Calu3 (cell line): Measurements from ENCODE around the gene TAS2R60. TPM values are rescaled to one million over a fixed set of nuclear protein-coding genes. Genes with fewer than 3 reads are reported as not detected.
"Not testable (repeated sequence)": the region's sequence is repeated elsewhere in the genome, so short reads cannot be mapped to it uniquely, and the experiment has no call there.

Experiments
- BruUV-seq: library from RNA; stranded (reverse); fragments of 400-500 nt; replicated peaks from 2 replicates; lab custom pipeline; 2021; lab: Mats Ljungman, UMichigan
- CTCF ChIA-PET: fragments of 300-600 bp; sonication (Branson Sonifier 250); formaldehyde crosslinking; loops from one replicate; lab custom pipeline; 2022; ENCODE audit warnings: antibody characterized with exemption; lab: Charles Lee
- DNase-seq: peaks from one replicate; pipeline ENCODE4 v3.0.0; 2022
- H3K27ac Mint-ChIP-seq: one replicate; pipeline ENCODE4 v1.8.0; 2022; ENCODE audit warnings: mixed read lengths; ENCODE audit not compliant: unreplicated experiment
- H3K27me3 Mint-ChIP-seq: one replicate; pipeline ENCODE4 v1.8.0; 2022; ENCODE audit warnings: mixed read lengths; ENCODE audit not compliant: unreplicated experiment
- H3K36me3 Mint-ChIP-seq: one replicate; pipeline ENCODE4 v1.8.0; 2022; ENCODE audit warnings: mild to moderate bottlenecking, moderate library complexity, mixed read lengths; ENCODE audit not compliant: insufficient read depth, unreplicated experiment
- H3K4me1 Mint-ChIP-seq: one replicate; pipeline ENCODE4 v1.8.0; 2022; ENCODE audit warnings: mild to moderate bottlenecking, low read depth, mixed read lengths; ENCODE audit not compliant: unreplicated experiment
- H3K4me3 Mint-ChIP-seq: one replicate; pipeline ENCODE4 v1.8.0; 2022; ENCODE audit warnings: mild to moderate bottlenecking, low read depth, moderate library complexity, mixed read lengths; ENCODE audit not compliant: unreplicated experiment
- H3K9me3 Mint-ChIP-seq: one replicate; pipeline ENCODE4 v1.8.0; 2022; ENCODE audit warnings: low read depth, mixed read lengths; ENCODE audit not compliant: unreplicated experiment
- intact Hi-C: fragments of 100-400 bp; cut with micrococcal nuclease; formaldehyde crosslinking; loops from one replicate; pipeline ENCODE4 v1.10.0; 2022; ENCODE audit not compliant: unreplicated experiment
- total RNA-seq: library from RNA; stranded (reverse); gene quantifications from 2 replicates; pipeline ENCODE4 v1.2.3, GENCODE V29; 2022
- TF ChIP-seq, protein P1 (sequence below): fragments of 200-600 bp; IDR thresholded peaks from one replicate; pipeline ENCODE4 v1.8.0; 2022; ENCODE audit warnings: antibody characterized with exemption; ENCODE audit not compliant: unreplicated experiment

TAS2R60 gene
- total RNA-seq, 1 experiment from 2014 or later, result not detected

DNA sequence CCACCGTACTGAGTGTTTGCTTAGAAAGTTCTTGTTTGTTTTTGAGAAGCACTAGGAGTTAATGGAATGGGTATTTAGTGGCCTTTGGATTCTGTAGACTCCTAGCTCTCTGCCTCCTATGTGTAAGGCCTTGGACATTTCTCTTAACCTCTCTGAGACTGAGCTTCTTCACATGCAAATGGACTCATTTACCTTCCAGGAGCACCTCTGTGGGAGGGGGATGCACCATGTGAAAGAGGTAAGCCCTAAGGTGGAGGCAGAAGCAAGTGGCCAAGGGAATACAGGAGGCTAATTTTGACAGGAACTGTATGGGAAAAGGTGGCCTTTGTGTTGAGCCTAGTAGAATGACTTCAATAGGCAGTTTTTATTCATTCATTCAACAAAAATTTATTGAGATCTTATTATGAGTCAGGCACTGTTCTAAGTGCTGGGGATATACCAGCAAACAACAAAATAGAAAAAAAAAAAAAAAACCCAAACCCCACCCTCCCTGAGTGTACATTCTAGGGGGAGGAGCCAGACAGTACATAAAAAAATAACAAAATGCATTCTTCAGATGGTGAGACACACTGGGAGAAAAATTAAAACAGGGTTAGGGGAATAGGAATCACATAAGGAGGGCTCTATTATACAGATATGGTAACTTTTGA is 25.4 kb upstream of the TAS2R60 start:
- intact Hi-C loops, result loop anchor here (2.0 kb wide), 1 partner anchor 97 kb away; no protein-coding TSS in a partner anchor
- no TSS peak for BruUV-seq
- DNase-seq, result no peak
- Mint-ChIP-seq H3K27me3 (no peaks in the 10 kb centered on the region), H3K4me3 (no peak overlapping the region), H3K9me3 (no peaks in the 10 kb centered on the region), H3K27ac (no peak overlapping the region), H3K36me3 (no peaks in the 10 kb centered on the region), H3K4me1 (peaks cover 39% of the 10 kb centered on the region)
- CTCF ChIA-PET, result no interaction called here
- TF ChIP-seq, protein P1, sequence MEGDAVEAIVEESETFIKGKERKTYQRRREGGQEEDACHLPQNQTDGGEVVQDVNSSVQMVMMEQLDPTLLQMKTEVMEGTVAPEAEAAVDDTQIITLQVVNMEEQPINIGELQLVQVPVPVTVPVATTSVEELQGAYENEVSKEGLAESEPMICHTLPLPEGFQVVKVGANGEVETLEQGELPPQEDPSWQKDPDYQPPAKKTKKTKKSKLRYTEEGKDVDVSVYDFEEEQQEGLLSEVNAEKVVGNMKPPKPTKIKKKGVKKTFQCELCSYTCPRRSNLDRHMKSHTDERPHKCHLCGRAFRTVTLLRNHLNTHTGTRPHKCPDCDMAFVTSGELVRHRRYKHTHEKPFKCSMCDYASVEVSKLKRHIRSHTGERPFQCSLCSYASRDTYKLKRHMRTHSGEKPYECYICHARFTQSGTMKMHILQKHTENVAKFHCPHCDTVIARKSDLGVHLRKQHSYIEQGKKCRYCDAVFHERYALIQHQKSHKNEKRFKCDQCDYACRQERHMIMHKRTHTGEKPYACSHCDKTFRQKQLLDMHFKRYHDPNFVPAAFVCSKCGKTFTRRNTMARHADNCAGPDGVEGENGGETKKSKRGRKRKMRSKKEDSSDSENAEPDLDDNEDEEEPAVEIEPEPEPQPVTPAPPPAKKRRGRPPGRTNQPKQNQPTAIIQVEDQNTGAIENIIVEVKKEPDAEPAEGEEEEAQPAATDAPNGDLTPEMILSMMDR, result no peak

DNA sequence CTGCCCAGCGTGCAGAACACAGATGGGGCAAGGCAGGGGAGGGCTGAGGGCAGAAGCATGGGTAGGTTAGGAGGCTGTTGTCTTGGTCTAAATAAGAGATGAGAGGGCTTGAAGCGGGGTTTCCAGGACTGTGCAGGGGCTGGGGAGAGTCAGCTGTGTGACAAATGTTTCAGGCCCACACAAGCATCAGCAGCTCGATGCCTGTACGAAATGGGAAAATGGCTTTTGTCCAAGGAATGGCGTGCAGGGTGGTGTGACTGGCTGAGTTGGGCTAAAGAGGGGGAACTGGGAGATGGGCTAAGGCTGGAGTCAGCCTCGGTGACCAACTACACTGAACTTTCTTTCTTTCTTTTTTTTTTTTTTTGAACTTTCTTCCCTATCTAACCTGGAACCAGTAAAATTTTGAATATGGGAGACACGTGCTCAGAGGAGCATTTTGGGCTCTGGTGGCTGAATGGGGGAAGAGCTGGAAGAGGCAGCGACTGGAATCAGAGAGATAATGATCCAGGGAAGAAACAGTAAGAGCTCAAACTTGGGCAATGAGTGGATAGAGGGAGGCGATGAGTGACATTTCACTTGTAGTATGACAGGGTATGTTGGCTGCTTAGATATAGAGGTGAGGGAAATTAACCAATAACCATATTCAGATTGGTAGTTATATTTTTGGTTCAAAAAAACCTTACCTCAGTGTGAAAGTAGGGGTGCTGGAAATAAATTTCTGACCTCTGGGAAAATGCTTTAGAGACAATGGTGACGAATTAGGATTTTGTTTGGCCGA is 24.4 kb upstream of the TAS2R60 start:
- H3K4me1 Mint-ChIP-seq, result peaks cover 39% of the 10 kb centered on the region
- BruUV-seq, result no TSS peak
- CTCF ChIA-PET, result no interaction called here
- no peaks in the 10 kb centered on the region for H3K9me3 Mint-ChIP-seq
- no peaks in the 10 kb centered on the region for H3K27me3 Mint-ChIP-seq
- DNase-seq, result no peak
- H3K4me3 Mint-ChIP-seq, result no peak overlapping the region
- TF ChIP-seq, protein P1, result no peak
- H3K27ac Mint-ChIP-seq, result no peak overlapping the region
- intact Hi-C loops, result no loop called here
- no peaks in the 10 kb centered on the region for H3K36me3 Mint-ChIP-seq

DNA sequence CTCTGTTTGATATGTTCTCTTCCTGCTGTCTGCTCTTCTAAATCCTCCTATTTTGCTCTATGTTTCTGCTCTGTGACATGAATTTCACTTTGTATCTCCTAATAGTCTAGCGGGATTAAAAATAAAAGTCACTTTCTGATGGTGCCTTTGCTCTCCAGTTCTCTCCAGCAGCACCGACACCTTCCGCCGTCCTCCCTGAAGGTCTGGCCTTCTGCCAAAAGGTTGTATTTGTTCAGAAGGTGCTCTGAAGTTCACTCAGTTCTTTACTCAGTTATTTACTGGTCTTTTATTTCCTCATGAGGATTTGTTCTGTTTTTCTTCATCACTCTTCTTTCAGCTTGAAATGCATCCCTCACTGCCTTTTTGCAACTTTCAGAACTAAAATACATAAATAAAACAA is 23.4 kb upstream of the TAS2R60 start:
- CTCF ChIA-PET, result no interaction called here
- Mint-ChIP-seq H3K4me3 (peak overlapping the region; percentile 2), H3K9me3 (no peaks in the 10 kb centered on the region), H3K36me3 (no peaks in the 10 kb centered on the region), H3K27ac (no peak overlapping the region), H3K27me3 (no peaks in the 10 kb centered on the region), H3K4me1 (peaks cover 34% of the 10 kb centered on the region)
- peak; percentile 73 for DNase-seq
- TF ChIP-seq, protein P1, result no peak
- no TSS peak for BruUV-seq
- intact Hi-C loops, result no loop called here

DNA sequence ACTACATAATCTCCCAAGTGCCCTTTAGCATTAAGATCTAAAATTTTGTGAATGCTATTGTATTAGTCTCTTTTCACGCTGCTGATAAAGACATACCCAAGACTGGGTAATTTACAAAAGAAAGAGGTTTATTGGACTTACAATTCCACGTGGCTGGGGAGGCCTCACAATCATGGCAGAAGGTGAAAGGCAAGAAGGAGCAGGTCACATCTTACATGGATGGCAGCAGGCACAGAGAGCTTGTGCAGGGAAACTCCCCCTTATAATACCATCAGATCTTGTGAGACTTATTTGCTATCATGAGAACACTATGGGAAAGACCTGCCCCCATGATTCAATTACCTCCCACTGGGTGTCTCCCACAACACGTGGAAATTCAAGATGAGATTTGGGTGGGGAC is 22.6 kb upstream of the TAS2R60 start:
- H3K27ac Mint-ChIP-seq, intact Hi-C loops, H3K27me3 Mint-ChIP-seq, DNase-seq, H3K9me3 Mint-ChIP-seq, H3K4me3 Mint-ChIP-seq, CTCF ChIA-PET, H3K36me3 Mint-ChIP-seq, BruUV-seq: not testable (repeated sequence)
- H3K4me1 Mint-ChIP-seq, result peaks cover 27% of the 10 kb centered on the region
